Skeletal muscle cell (primary cell): Measurements from ENCODE around the gene NFIA.

Experiments
- DNase-seq: peaks from one replicate; pipeline ENCODE4 v3.0.0-alpha.2; 2010; ENCODE audit warnings: low read depth
- H3K4me3 ChIP-seq: 2 replicates; pipeline ENCODE4 v1.5.1; 2011; ENCODE audit warnings: low read depth, mild to moderate bottlenecking, control low read depth, low read length, moderate library complexity

The NFIA gene

DNA sequence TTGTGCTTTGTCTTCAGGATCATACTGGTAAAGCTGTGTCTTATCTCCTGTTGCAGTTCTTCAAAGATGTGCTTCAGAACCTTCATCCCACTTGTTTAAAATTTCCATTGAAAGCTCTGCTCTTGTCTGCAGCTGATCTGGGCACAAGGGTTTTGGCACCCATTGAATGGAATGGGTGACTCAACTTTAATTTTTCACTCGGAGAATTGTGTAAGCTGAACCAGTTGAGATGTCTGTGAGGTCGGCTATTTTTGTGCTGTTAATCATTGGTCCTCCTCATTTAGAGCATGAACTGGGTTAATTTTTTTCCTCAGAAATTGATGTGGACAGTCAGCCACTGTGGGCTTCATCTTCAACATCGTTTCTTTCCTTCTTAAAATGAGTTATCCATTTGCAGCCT lies 390.5 kb downstream of the NFIA start:
- H3K4me3 ChIP-seq = no peak overlapping the region
- DNase-seq = no peak

DNA sequence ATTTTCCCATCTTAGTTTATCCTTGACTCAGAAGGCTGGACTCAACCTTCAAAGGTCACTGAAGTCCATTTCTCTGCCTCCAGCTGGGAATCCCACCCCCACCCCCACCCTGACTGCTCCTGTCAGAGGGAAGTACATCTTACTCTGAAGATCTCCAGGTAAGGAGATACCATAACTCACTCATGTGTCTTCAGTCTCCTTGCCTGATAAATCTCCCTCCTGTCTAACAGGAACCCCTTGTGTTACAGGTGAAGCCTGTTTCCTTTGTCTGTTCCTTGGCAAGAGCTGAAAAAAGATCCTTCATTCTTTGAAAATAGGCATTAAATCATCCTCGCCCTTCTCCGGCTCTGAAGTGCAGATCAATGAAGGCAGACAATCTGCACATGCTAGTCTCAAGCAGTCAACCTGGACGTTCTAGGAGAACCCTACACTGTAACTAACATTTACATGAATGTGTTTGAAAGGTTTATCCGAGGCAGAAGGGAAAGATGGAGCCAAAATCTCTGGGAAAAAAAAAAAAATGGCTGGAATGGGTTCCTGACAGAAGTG lies 392.0 kb downstream of the NFIA start:
- no peak for DNase-seq

DNA sequence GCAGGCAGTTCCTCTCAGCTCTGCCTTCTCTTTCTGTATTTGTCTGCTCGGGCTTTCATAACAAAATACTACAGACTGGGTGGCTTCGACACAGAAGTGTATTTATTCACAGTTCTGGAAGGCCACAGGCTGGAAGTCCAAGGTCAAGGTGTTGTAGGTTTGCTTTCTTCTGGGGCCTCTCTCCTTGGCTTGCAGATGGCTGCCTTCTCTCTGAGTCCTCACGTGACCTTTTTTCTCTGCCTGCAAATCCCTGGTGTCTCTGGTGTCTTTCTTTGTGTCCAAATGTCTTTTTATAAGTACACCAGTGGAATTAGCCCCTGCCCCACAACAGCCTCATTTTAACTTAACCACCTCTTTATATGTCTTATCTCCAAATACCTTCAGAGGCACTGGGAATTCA lies 392.6 kb downstream of the NFIA start:
- no peak for DNase-seq
- no peak overlapping the region for H3K4me3 ChIP-seq

More for the DNA sequence above, 392.0 kb downstream of the NFIA start:
- no peak overlapping the region for H3K4me3 ChIP-seq

DNA sequence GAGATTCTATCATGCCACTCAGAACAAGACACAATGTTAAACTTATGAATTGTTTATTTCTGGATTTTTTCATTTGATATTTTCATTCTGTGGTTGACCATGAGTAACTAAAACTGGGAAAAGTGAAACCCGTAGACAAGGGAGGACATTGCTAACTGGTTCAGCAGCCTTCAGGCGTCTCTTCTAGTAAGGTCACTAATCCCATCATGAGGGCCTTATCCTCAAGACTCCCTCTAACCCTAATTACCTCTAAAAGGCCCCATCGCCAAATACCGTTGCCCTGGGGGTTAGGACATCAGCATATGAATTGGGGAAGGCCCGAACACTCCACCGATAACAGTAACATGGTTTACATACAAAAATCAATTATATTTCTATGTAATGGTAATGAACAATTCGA lies 394.9 kb downstream of the NFIA start:
- H3K4me3 ChIP-seq = no peak overlapping the region
- DNase-seq = no peak

DNA sequence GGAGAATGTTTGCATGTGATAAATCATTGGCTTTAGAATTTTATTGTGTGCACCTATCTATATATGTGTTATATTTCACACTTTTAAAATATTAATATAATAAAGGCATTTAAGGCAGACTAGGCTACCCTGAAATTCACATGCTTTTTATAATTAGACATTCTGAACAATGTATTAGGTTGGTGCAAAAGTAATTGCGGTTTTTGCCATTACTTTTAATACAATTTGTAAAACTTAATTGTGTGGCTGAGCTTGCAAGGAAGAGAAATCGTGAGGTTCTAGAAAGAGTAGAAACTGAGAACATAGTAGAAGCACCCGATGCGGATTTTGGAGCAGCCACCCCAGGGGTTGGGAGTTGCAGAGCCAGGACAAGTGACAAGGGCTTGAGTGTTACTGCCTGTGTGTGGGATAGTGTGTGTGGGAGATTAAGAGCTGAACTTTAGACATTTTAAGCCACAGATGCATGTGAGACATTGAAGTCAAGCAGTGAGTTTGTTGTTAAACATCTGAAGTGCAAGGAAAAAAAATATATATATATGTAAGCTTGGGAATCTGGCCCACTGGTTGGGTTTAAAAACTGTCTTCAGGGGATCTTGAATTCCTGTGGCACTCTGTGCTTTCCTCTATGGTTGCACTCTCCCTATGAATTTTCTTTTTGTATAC lies 398.0 kb downstream of the NFIA start:
- no peak for DNase-seq
- no peak overlapping the region for H3K4me3 ChIP-seq

DNA sequence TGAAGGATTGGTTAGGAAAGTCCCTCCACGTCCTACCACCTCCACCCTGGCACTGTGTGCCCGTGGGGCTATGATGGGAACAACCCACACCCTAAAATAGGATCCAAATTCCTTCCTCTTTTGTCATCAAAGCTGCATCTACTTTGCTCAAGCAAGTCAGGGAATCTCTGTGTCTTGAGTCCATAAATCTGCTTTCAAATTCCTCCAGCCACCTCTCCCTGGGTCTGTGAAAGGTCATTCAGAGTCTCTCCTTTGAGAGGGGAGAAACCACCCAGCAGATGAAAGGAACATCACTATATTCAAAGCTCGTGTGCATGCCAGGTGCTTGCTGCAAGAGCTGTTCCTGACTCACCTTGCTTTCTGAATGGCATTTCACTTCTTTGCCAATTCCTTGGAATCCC lies 399.0 kb downstream of the NFIA start:
- no peak overlapping the region for H3K4me3 ChIP-seq
- no peak for DNase-seq

DNA sequence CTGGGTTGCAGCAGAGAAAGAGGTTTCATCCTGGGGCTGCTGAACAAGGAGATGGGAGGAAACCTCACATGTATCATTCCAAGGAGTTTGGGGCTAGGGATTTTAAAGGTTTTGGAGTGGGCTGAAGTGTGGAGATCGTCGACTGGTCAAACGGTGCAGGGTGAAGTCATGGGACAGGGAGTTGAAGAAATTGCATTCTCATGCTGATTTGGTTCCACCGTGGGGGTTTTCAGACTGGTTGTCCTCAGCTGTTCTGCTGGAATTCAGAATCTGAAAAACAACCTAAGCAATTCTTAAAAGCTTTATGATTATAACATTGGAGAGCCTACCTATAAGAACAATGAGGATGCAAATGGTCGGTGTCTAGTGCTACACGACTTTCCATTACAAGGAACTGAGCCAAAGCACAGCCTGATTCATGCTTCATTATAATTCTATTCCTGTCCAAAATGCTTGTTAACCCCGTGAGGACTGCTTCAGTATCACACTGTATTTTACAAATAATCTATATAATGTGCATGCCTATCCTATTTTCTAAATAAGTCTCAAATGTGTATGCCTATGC lies 399.9 kb downstream of the NFIA start:
- no peak overlapping the region for H3K4me3 ChIP-seq
- no peak for DNase-seq

DNA sequence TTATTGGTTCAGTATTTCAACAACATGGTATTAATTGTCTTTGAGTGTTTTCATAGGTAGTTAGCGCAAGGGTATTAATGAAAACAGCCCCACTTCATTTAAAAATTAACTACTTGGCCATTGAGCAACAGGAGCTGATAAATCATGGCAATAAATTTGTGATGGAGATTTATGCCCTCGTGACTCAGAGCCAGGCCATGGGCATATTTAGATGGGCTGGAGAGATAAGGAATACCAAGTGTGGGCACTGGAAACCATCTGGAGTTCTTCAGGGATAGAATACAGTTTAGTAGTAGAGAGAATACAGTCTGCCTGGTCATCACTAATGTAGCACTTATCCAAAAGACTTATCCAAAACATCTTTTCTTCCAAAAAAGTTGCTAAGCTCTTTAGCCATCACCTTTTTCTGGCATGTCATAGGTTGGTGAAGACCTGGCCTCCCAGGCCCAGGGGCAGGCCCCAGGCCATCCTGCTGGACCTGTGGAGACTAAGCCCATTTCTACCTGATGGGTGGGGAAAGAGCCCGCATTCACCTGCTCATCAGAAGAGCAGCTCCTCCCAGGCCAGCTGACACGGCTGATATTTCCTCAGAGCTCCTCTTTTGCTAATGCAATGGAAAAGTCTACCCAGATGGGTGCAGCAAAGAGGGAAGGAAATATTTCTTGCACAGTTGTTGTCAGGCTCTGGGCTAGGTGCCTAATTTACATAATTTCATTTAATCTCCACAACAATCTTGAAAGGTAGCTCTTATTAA lies 404.6 kb downstream of the NFIA start:
- no peak for DNase-seq
- H3K4me3 ChIP-seq = no peak overlapping the region

DNA sequence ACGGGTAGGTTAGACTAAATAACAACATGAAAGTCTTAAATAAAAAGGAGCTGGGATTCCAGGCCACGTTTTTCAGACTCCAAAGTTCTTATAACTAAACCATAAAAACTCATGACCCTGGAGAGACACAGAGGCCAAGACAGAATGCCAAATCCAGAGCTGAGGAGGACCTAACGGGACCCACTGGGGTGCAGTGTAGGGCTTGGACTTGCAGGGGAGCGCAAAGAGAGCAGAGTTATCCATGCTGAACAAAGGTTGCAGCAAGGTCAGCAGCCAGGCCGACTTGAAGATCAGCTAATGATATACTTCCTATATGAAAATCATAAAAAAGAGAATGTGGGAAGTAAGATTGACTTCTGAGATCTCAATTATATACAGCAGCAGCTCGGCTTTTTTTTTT lies 405.4 kb downstream of the NFIA start:
- H3K4me3 ChIP-seq = no peak overlapping the region
- DNase-seq = no peak

DNA sequence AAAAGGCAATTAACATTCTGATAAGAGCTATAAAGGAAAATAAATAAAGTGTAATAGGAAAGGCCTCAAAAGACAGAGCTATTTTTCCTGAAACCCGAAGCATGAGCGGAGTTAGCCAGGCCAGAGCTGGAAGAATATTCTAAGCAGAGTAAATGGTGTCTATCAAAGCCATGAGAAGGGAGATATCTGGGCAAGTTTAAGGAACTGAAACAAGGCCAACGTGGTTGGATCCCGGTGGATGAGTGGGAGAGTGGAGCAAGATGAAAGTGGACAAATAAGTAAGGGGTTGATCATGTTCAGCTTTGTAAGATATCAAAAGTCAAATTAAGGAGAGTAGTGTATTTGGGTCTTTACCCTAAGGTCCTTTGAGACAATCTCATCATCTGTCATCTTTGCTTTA lies 408.6 kb downstream of the NFIA start:
- no peak for DNase-seq
- no peak overlapping the region for H3K4me3 ChIP-seq

DNA sequence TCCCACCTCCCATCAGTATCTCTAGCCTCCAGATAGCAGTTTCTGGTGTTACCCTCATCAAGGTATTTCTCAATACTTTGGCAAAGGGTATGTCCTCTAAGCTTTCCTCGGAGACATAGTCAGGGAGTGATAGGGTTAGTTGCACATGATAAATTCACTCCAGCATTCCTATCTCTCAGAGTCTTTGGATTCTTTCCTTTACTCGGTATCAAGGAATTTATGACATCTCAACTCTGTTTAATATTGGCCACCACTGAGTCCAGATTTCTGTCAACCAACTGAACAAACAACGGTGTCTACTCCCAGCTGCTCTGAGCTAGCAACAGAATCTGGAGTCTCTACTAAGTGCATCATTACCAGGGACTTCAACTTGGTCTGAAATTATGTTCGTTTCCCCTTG lies 409.1 kb downstream of the NFIA start:
- H3K4me3 ChIP-seq = no peak overlapping the region
- DNase-seq = no peak

DNA sequence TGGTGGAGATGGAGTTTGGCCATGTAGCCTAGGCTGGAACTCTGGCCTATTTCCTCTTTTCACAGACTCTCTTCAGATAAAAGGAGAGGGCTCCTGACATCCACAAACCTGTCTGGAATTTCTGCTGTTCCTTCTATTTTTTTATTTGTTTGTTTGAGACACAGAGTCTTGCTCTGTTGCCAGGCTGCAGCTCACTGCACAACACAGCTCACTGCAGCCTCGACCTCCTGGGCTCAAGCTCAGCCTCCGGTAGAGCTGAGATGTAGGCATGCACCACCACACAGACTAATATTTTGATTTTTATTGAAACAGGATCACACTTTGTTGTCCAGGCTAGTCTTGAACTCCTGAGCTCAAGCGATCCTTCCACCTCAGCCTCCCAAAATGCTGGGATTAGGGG lies 411.6 kb downstream of the NFIA start:
- no peak for DNase-seq
- H3K4me3 ChIP-seq = no peak overlapping the region

DNA sequence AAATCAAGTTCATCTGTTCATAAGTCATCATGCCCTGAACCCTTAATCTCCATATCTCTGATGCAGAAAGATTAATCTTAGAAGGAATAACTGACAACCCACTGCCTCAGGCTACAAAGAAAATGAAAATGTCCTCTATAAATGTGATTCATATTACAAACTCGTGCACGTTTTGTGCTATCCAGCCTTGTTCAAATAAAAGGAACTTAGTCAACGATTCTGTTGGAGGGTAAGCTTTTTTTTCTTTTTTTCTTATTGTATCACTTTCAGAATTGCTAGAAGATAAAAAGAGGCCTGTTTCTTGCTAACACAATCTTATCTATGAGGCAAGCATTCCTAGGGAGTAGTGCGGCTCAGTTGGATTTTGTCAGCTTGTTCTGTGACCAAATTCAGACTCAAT lies 414.1 kb downstream of the NFIA start:
- no peak overlapping the region for H3K4me3 ChIP-seq
- no peak for DNase-seq

DNA sequence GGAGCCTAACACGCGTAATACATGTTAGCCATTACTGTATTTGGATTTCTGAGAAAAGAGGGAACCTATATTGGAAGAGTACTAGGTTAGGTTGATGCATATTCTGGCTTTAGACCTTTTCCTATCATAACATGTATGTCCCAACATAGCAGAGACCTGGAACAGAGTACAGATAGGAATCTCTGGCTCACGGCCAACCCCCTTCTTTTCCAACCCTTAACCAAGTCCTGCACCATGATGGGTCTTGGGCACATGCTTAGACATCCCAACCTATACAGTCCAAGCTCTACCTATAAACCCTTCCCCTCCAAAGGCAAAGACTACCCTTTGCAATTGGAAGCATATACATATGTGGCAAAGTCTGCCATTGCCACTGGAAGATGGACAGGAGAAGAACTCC lies 414.7 kb downstream of the NFIA start:
- no peak overlapping the region for H3K4me3 ChIP-seq
- DNase-seq = no peak

DNA sequence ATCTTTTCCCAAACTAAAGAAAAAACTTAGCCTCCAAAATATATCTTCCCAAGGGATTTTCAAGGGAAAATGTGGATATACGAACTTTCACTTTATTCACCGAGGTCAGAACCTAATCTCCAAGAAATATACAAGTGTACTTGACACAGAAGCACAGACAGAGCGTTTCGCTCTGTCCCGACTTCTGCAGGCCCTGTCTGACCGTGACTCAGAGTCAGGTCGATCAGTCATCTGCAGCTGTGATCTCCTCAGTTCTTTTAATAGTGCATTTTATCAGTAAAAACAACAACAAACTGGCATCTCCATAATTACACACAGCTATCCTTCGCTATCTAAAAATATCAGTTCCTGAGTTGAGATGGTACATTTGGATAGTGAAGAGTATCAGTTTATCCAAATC lies 416.0 kb downstream of the NFIA start:
- no peak for DNase-seq
- no peak overlapping the region for H3K4me3 ChIP-seq

DNA sequence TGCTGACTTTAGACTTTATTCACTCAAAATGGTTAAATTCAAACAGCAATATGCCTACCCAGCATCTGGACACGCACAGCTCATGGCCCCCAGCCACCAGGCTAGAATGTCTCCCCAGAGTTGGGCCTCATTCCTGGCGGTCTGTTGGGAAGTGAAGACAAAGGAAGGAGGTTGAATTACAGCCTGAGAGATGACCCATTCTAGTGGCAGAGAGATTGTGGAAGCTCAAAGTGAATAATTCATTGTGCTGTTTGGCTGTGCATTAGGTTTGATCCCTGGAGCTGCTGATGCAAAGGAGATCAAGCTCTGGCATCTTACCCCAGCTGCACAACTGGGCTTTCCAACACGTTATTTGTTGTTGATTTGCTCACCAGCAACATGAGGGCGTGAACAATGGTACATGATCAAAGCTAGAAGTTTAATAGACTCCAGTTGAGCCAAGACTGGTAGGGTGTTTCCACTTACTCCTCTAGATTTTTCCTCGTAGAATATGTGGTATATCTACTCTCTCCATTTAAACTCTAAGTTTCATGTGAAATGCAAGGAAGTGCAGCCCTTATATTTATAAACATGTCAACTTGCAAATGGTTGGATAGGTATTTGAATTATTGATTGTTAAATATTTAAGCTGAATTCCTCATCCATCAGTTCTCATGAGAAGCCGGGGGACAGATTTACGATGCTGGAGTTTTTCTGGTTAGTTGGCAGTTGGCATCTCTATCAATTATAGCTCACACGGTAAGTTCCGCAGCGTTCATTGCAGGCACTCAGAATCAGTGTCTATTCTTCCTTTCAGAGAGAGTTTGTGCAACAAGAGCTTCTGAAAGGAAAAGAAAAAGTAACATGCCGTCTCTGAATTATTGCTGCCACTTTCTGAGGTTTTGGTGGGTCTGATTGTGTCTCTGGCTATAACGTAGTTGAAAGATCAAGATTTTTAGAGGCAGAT lies 419.9 kb downstream of the NFIA start:
- no peak for DNase-seq
- no peak overlapping the region for H3K4me3 ChIP-seq

DNA sequence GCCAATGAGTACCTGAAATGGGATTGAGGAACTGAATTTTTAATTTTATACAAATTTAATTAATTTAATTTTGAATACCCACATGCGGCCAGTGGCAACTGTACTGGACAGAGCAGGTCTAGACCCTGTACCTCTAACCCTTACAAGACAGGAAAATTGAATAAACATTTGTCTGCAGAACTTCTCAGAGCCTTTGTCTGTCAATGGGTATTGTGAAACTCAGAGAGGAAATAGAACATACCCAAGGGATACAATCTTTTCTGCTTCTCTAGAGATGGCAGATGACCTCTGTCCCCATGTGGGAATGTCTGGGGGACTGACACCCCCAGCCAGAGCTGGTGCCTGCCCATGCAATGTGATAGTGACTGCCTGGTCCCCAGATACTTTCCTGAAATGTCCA lies 421.9 kb downstream of the NFIA start:
- no peak overlapping the region for H3K4me3 ChIP-seq
- DNase-seq = no peak

DNA sequence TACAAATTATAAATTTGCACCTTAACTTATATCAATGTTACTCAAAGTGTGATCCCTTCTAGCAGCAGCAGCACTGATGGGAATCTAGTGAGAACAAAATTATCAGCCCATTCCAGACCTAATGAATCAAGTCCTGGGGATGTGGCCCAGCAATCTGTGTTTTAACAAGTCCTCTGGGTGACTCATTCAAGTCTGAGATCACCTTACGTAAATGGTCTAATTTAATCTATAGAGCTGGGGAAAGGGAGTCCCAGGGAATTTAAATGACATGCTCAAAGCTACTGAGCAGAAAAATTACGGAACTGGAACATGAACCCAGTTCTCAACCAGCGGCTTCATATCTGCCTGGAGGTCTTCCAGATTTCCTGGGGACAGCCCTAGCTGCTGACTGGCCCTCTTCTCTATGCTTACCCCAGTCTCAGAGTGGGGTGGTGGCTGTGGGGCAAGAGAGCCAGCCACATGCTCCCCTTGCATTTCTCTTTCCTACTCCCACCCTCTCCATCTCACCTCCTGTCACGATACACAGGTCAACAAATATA lies 422.6 kb downstream of the NFIA start:
- no peak overlapping the region for H3K4me3 ChIP-seq
- DNase-seq = peak; percentile 11

DNA sequence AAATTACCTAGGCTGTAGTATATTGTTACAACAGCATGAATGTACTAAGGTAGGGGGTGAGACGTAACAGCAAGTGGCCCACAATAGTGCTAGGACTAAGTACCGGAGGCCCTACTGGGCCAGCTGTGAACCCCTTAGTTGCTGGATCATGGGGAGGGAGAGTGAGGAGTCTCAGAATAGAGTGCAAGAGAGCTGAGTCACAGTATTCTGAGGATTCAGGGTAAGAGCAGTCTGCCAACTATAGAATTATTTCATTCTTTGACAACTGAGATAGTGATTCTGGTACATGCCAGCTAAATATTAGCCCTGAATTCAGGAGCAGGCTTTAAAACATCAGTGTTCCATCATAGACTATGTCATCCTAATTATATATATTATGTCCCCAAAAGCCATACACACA lies 423.9 kb downstream of the NFIA start:
- H3K4me3 ChIP-seq = no peak overlapping the region
- DNase-seq = no peak
